LoVo (cell line): Measurements from ENCODE around the gene TMEM213.

Source experiments
- DNase-seq: peaks from one replicate; pipeline ENCODE4 v3.0.0-alpha.2; 2016; ENCODE audit warnings: low spot score

The TMEM213 gene

GRCh38 chr7:138797715-138798320 lies at the start of gene TMEM213, which contains the start of gene ATP6V0A4:
Gene TMEM213, plus strand, starts transcription at chr7:138797994. Its CDS starts 111 bp downstream, at chr7:138798105.
Gene ATP6V0A4, minus strand, starts transcription at chr7:138798196. Its CDS starts 26,949 bp downstream, at chr7:138771247.
- no peak for DNase-seq

GRCh38 chr7:138748666-138749065 lies 49.1 kb upstream of the TMEM213 start:
- no peak for DNase-seq

GRCh38 chr7:138749960-138750359 lies 47.8 kb upstream of the TMEM213 start:
- DNase-seq, result no peak

- no peak for DNase-seq
These were observed 47.3 kb upstream of the TMEM213 start for GRCh38 chr7:138750473-138750872.

- no peak for DNase-seq
These were observed 46.8 kb upstream of the TMEM213 start for GRCh38 chr7:138750901-138751464.

- DNase-seq, result peak; percentile 90
These were observed 45.2 kb upstream of the TMEM213 start for GRCh38 chr7:138752518-138753149.

- DNase-seq, result no peak
These were observed 44.7 kb upstream of the TMEM213 start for GRCh38 chr7:138753150-138753518.

- no peak for DNase-seq
These were observed 44.2 kb upstream of the TMEM213 start for GRCh38 chr7:138753610-138754009.

GRCh38 chr7:138755331-138755747 lies 42.5 kb upstream of the TMEM213 start:
- no peak for DNase-seq

- DNase-seq, result no peak
These were observed 41.8 kb upstream of the TMEM213 start for GRCh38 chr7:138755842-138756590.

- DNase-seq, result no peak
These were observed 41.1 kb upstream of the TMEM213 start for GRCh38 chr7:138756591-138757242.

- no peak for DNase-seq
These were observed 29.6 kb upstream of the TMEM213 start for GRCh38 chr7:138768241-138768640.

GRCh38 chr7:138770904-138771303 lies 26.9 kb upstream of the TMEM213 start:
- DNase-seq, result no peak

GRCh38 chr7:138773176-138773575 lies 24.6 kb upstream of the TMEM213 start:
- DNase-seq, result no peak

GRCh38 chr7:138773817-138774216 lies 24.0 kb upstream of the TMEM213 start:
- no peak for DNase-seq

GRCh38 chr7:138776166-138776833 lies 21.5 kb upstream of the TMEM213 start:
- DNase-seq, result no peak

GRCh38 chr7:138781004-138781403 lies 16.8 kb upstream of the TMEM213 start:
- DNase-seq, result no peak

- DNase-seq, result no peak
These were observed 13.1 kb upstream of the TMEM213 start for GRCh38 chr7:138784692-138785091.

GRCh38 chr7:138785587-138786437 lies 12.0 kb upstream of the TMEM213 start:
- peak; percentile 18 for DNase-seq

GRCh38 chr7:138796038-138796615 lies 1.7 kb upstream of the TMEM213 start:
- no peak for DNase-seq
